Neural cell (in vitro differentiated cells): ENCODE data around the gene PYGB.

Experiments used
- EP300 ChIP-seq: fragments of 450-650 bp; conservative IDR thresholded peaks from 2 replicates; pipeline ENCODE4 v1.6.1; 2014; ENCODE audit warnings: antibody characterized with exemption, mild to moderate bottlenecking, moderate library complexity; ENCODE audit not compliant: poor library complexity, severe bottlenecking
- MXI1 ChIP-seq: fragments of 450-650 bp; conservative IDR thresholded peaks from 2 replicates; pipeline ENCODE4 v1.6.1; 2014; ENCODE audit warnings: antibody characterized with exemption, mild to moderate bottlenecking; ENCODE audit not compliant: poor library complexity, severe bottlenecking
- POLR2AphosphoS5 ChIP-seq: IDR thresholded peaks from 2 replicates; pipeline ENCODE4 v1.6.1; 2012
- RAD21 ChIP-seq: fragments of 450-650 bp; conservative IDR thresholded peaks from 2 replicates; pipeline ENCODE4 v1.6.1; 2014; ENCODE audit warnings: antibody characterized with exemption, mild to moderate bottlenecking, moderate library complexity
- SMC3 ChIP-seq: fragments of 450-650 bp; conservative IDR thresholded peaks from 2 replicates; pipeline ENCODE4 v1.6.1; 2014; ENCODE audit warnings: antibody characterized with exemption, mild to moderate bottlenecking, moderate library complexity; ENCODE audit not compliant: poor library complexity
- TF ChIP-seq, protein P1 (sequence below): fragments of 450-650 bp; IDR thresholded peaks from 2 replicates; pipeline ENCODE4 v1.5.1; 2014; ENCODE audit warnings: antibody characterized with exemption, mild to moderate bottlenecking, moderate library complexity; ENCODE audit not compliant: poor library complexity, severe bottlenecking

- TF ChIP-seq POLR2AphosphoS5 (no peak), EP300 (no peak), MXI1 (no peak), SMC3 (no peak), RAD21 (no peak)
- TF ChIP-seq, protein P1, sequence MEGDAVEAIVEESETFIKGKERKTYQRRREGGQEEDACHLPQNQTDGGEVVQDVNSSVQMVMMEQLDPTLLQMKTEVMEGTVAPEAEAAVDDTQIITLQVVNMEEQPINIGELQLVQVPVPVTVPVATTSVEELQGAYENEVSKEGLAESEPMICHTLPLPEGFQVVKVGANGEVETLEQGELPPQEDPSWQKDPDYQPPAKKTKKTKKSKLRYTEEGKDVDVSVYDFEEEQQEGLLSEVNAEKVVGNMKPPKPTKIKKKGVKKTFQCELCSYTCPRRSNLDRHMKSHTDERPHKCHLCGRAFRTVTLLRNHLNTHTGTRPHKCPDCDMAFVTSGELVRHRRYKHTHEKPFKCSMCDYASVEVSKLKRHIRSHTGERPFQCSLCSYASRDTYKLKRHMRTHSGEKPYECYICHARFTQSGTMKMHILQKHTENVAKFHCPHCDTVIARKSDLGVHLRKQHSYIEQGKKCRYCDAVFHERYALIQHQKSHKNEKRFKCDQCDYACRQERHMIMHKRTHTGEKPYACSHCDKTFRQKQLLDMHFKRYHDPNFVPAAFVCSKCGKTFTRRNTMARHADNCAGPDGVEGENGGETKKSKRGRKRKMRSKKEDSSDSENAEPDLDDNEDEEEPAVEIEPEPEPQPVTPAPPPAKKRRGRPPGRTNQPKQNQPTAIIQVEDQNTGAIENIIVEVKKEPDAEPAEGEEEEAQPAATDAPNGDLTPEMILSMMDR = no peak
Measured at GRCh38 chr20:25325997-25326396, 78.1 kb downstream of the PYGB start.
